CD4-positive, alpha-beta T cell treated with Interleukin-6 for 4 hours (primary cell): Measurements from ENCODE around the gene CNNM4.
A peak's percentile ranks its signal among the peaks of the same experiment; 100 is the strongest.

ENCODE experiments used
- DNase-seq: peaks from one replicate; pipeline ENCODE4 v3.0.0-alpha.2; 2020; ENCODE audit warnings: mixed read lengths

The CNNM4 gene

GRCh38 chr2:96837575-96837974 is 76.9 kb downstream of the CNNM4 start:
- no peak for DNase-seq

DNA sequence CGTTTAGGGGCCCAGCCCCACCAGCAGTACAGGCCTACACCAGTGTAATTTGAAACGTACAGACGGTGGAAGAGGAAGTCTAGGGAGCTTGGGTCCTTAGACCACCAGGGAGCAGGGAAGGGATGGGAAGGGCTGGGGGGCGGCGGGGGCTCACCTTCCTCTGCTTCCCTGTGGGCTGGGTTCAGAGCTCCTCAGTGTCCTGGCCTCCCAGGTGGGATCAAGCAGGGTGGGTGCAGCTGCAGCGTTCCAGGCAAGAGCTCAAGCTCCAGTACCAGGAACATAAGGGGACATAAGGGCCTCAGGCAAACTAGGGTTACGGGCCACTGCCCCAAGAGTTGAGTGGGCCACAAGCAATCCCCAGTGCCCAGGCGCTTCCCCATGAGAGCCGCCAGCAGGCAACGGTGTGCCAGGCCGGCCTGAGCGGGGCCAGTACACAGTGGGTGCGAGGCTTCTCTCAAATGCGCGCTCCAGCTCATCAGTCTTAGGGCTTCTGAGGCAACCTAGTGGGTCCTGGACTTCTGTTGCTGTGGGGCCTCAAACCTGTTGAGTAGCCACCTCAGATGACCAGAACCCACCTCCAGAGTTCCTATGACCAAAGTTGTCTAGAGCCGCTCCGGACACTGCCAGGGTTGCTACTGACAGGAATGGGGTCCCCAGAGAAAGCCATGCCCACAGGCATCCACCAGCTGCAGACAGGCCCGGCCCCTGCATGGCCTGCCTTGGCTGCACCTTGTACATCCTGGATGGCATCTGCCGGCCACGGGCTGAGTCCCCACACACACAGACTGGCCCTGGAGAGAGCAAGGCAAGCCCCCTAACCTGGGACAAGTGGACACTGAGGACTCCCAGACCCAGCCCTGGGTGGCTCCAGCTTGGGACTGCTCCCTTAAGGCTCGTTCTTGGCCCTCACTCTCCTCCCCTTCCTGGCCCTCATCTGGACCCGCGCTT is 77.9 kb downstream of the CNNM4 start:
- no peak for DNase-seq

- peak; percentile 94 for DNase-seq
Measured at GRCh38 chr2:96839293-96839874, 78.7 kb downstream of the CNNM4 start.

- DNase-seq = no peak
Measured at GRCh38 chr2:96839875-96840850, 79.5 kb downstream of the CNNM4 start.

- no peak for DNase-seq
Measured at GRCh38 chr2:96841701-96842495, 81.2 kb downstream of the CNNM4 start.

DNA sequence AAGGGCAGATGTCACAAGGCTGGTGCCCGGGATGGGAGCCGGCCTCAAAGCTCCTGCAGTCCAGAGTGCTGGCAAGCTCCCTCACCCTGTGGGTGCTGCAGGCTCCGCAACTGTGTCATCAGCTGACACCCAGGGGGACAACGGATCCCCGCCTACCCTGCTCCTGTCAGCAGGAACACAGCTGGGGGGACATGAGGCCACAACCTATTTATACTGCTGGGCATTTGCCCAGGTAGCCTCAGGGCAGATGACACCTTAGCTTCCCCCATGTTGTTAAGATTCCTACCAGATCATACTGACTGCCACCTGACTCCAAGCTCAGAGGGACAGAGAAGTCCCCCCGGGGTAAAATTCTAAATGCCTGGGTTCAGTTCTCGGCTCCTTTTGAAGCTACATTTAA is 81.9 kb downstream of the CNNM4 start:
- no peak for DNase-seq

GRCh38 chr2:96843538-96844268 is 83.0 kb downstream of the CNNM4 start, which contains the start of gene ANKRD23:
Gene ANKRD23 (minus strand): TSS chr2:96844021. CDS start chr2:96843992, 29 bp downstream.
- no peak for DNase-seq

GRCh38 chr2:96844405-96844808 is 83.7 kb downstream of the CNNM4 start:
- no peak for DNase-seq

GRCh38 chr2:96846825-96847224 is 86.1 kb downstream of the CNNM4 start:
- DNase-seq = no peak

DNA sequence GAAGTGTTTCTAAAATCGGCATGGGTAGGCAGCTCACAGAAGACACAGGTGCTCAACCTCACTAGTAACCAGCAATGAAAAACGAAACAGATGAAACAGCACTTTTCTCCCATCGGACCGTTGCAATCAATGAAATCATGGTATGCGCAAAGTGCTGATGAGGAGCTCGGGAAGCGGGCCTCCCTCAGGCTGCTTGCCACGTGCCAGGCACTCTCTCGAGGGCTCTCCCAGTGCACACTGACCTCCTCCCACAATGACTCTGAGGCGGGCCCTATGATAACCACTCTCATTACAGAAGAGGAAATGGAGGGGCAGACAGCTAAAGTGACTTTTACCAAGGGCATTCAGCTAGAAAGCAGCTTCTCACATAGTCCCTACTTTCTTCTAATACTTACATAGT is 86.9 kb downstream of the CNNM4 start:
- no peak for DNase-seq

- no peak for DNase-seq
Measured at GRCh38 chr2:96848264-96848663, 87.6 kb downstream of the CNNM4 start.

- DNase-seq = no peak
Measured at GRCh38 chr2:96852667-96853066, 92.0 kb downstream of the CNNM4 start.

- DNase-seq = no peak
Measured at GRCh38 chr2:96853321-96853720, 92.6 kb downstream of the CNNM4 start.

DNA sequence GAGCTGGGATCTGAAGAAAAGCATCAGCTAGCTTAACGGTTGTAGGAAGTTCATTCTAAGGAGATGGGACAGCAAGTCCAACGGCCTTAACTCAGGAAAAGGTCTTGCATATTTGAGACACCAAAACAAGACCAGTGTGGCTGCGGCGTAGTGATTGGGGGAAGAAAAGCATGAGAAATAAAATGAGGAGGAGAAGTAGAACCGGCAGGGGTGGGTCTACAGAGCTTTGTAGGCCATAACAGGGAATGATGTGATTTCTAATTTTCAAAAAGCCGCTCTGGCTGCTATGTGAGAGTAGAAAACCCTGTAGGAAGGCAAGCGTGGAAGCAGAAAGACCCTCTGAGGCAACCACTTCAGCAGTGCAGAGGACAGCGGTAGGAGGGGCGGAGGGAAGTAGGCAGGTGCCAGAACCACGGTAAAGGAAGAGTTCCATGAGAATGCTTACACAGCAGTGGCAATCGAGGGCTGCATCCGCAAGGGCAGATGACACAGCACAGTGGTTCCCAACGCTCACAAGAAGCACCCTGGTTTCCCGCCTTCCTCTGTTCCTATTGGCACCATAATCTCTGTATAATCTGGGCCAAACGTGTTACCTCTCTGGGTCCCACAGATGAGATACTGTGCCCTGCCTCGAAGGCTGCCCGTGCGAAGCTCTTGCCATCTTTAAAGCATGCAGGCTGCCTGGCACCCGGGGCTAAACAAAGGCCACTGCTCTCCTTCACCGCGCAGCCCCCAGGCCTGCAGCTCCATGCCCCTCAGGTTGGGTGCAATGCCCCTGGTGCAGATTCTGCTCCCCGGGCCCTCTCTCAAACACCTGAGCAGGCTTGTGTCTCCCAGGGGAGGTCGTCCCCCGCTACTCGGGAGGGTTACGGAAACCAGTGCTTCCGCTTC is 96.3 kb downstream of the CNNM4 start:
- peak; percentile 56 for DNase-seq

GRCh38 chr2:96857667-96858372 is 97.1 kb downstream of the CNNM4 start, which contains the start of gene ANKRD39:
Gene ANKRD39 (minus strand): TSS chr2:96858016. CDS start chr2:96857987, 29 bp downstream.
- DNase-seq = peak; percentile 98

DNA sequence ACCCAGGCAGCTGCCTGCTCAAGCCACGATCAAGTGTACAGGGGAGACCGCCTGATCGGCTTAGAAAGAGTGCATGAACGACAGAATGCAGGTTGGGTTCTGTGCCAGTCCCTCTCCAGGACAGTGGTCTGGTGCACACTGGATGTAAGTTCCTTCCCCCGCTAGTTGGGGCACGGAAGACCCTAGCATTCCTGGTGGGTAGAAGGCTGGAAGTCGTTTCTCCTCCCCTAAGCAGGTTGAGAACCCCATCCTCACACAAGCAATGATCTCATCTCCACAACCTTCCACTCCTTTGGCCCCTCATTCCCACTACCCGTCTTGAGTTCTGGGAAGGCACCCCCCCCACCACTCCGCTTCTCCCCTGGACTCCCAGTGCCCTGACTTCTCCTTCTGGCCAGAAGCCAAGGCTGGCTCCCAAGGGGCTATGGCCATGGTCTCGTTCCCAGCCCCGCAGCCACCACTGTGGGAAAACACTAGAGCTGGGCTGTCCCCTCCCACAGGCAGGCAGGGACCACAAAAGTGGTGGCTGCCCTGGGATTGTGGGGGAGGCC is 98.5 kb downstream of the CNNM4 start:
- no peak for DNase-seq

GRCh38 chr2:96859681-96860064 is 99.0 kb downstream of the CNNM4 start:
- DNase-seq = no peak

- peak; percentile 56 for DNase-seq
Measured at GRCh38 chr2:96860065-96861029, 99.6 kb downstream of the CNNM4 start.
